K562 (cell line): Measurements from ENCODE around the gene SCN5A. TPM values are rescaled to one million over a fixed set of nuclear protein-coding genes. Genes with fewer than 3 reads are reported as not detected.

Source experiments
- ATAC-seq: fragments of 200-7000 bp; cut with Tn5 transposase; 3 replicates; pipeline ENCODE4 v1.9.1; 2020; ENCODE audit warnings: moderate library complexity
- BruUV-seq: library from RNA; stranded (reverse); fragments of 400-500 nt; replicated peaks from 2 replicates; lab custom pipeline; 2021; lab: Mats Ljungman, UMichigan
- CTCF ChIA-PET: fragments of 300-600 bp; formaldehyde crosslinking; extraction: SDS; loops from one replicate; lab custom pipeline; 2021; ENCODE audit warnings: low intra/inter-chr PET ratio; lab: Yijun Ruan, JAX
- POLR2A ChIA-PET: fragments of 300-600, 350-650 bp; sonication (Branson Sonifier 250); formaldehyde crosslinking; extraction: SDS; loops from one replicate; lab custom pipeline; 2021; ENCODE audit warnings: antibody characterized with exemption, inconsistent platforms; lab: Yijun Ruan, JAX
- DNase-seq, 4 experiments: peaks; one replicate each; pipeline versions ENCODE4 v3.0.0 to v3.0.0-alpha.2; 2011 to 2018; ENCODE audit warnings: low spot score in 3 of 4, mixed read lengths in 3 of 4; ENCODE audit errors: extremely low read depth in 1 of 4
- FAIRE-seq: peaks from 2 replicates; lab custom pipeline; 2011; peaks lifted over from hg19 to GRCh38; lab: Jason Lieb, UNC
- H2AFZ ChIP-seq: 2 replicates; pipeline ENCODE4 v1.6.0; 2011; ENCODE audit warnings: low read depth, low read length, control low read depth, inconsistent platforms
- H3K27ac ChIP-seq: fragments of 200-600 bp; 3 replicates; pipeline ENCODE4 v1.8.0; 2011; ENCODE audit warnings: low read depth, mild to moderate bottlenecking, control low read depth, inconsistent platforms, low read length, moderate library complexity, mixed read lengths; ENCODE audit errors: extremely low read depth
- H3K27me3 ChIP-seq, 2 experiments: fragments of 300-600 bp in 1 of 2; 2 replicates in 1 of 2; 3 replicates in 1 of 2; pipeline versions ENCODE4 v1.6.0 to v1.8.0; 2011; ENCODE audit warnings: inconsistent platforms in 2 of 2, low read length in 2 of 2, mild to moderate bottlenecking in 1 of 2, mixed read lengths in 1 of 2, moderate library complexity in 1 of 2; ENCODE audit not compliant: control insufficient read depth in 2 of 2, insufficient read depth in 2 of 2
- H3K36me3 ChIP-seq: fragments of 300-600 bp; 3 replicates; pipeline ENCODE4 v1.8.0; 2011; ENCODE audit warnings: mild to moderate bottlenecking, low read length, inconsistent platforms; ENCODE audit not compliant: control insufficient read depth, insufficient read depth
- H3K4me1 ChIP-seq, 2 experiments: fragments of 200-600 bp in 1 of 2; replicated peaks in 1 of 2; 2 replicates in 1 of 2; 3 replicates in 1 of 2; pipeline versions ENCODE4 v1.5.1 to v1.8.0; 2011; ENCODE audit warnings: inconsistent platforms in 2 of 2, low read length in 2 of 2, mild to moderate bottlenecking in 1 of 2, mixed read lengths in 1 of 2, moderate library complexity in 1 of 2; ENCODE audit not compliant: control insufficient read depth in 2 of 2, insufficient read depth in 2 of 2
- H3K4me2 ChIP-seq: 2 replicates; pipeline ENCODE4 v1.6.1; 2011; ENCODE audit warnings: low read length, control low read depth, inconsistent platforms, mixed read lengths; ENCODE audit not compliant: insufficient read depth
- H3K4me3 ChIP-seq: fragments of 200-600 bp; sonication (generic), shearing (Covaris generic); 2 replicates; pipeline ENCODE4 v1.5.1; 2016; ENCODE audit warnings: control low read depth, inconsistent platforms
- H3K79me2 ChIP-seq: fragments of 200-600 bp; 3 replicates; pipeline ENCODE4 v1.8.0; 2011; ENCODE audit warnings: low read length, inconsistent platforms; ENCODE audit not compliant: control insufficient read depth, insufficient read depth
- H3K9ac ChIP-seq, 2 experiments: 2 replicates each; pipeline versions ENCODE4 v1.6.0 to v1.6.1; 2011; ENCODE audit warnings: low read depth in 2 of 2, low read length in 2 of 2, control low read depth in 1 of 2, inconsistent platforms in 1 of 2, mild to moderate bottlenecking in 1 of 2, mixed read lengths in 1 of 2; ENCODE audit not compliant: insufficient read depth in 1 of 2
- H3K9me1 ChIP-seq: one replicate; pipeline ENCODE4 v1.6.0; 2011; ENCODE audit warnings: inconsistent platforms, mild to moderate bottlenecking, low read length, moderate library complexity; ENCODE audit not compliant: control insufficient read depth, insufficient read depth
- H3K9me3 ChIP-seq: replicated peaks from 2 replicates; pipeline ENCODE4 v1.5.1; 2011; ENCODE audit warnings: low read depth, low read length, inconsistent platforms; ENCODE audit not compliant: control insufficient read depth, insufficient read depth
- H4K20me1 ChIP-seq: replicated peaks from 2 replicates; pipeline ENCODE4 v1.6.1; 2011; ENCODE audit warnings: low read length, inconsistent platforms, mixed read lengths; ENCODE audit not compliant: control insufficient read depth, insufficient read depth
- ADNP ChIP-seq: fragments of 200-800 bp; sonication (Bioruptor generic); IDR thresholded peaks from 2 replicates; pipeline ENCODE4 v1.6.1; 2016; ENCODE audit warnings: missing genetic modification characterization, missing compliant biosample characterization
- CHD1 ChIP-seq: fragments of 200-600 bp; sonication (generic); IDR thresholded peaks from one replicate; pipeline ENCODE4 v1.6.1; 2012; ENCODE audit warnings: mild to moderate bottlenecking, moderate library complexity, low read length, inconsistent platforms
- ELF4 ChIP-seq: fragments of 450-650 bp; formaldehyde crosslinking; IDR thresholded peaks from 2 replicates; pipeline ENCODE4 v1.4.0; 2022; ENCODE audit warnings: missing genetic modification characterization
- ETS2 ChIP-seq: IDR thresholded peaks from 2 replicates; pipeline ENCODE4 v1.6.1; 2016; ENCODE audit warnings: borderline replicate concordance, missing genetic modification characterization, mild to moderate bottlenecking, moderate library complexity, missing compliant biosample characterization; ENCODE audit not compliant: poor library complexity, severe bottlenecking
- HDAC6 ChIP-seq: IDR thresholded peaks from 2 replicates; pipeline ENCODE4 v1.6.1; 2012; ENCODE audit warnings: low read depth, mild to moderate bottlenecking, control low read depth, inconsistent platforms, low read length, moderate library complexity
- HNRNPK ChIP-seq: fragments of 200-400 bp; formaldehyde crosslinking; IDR thresholded peaks from one replicate; pipeline ENCODE4 v1.6.1; 2018; ENCODE audit warnings: mild to moderate bottlenecking, low read depth, low read length; ENCODE audit not compliant: poor library complexity, severe bottlenecking
- KLF1 ChIP-seq: fragments of 450-650 bp; IDR thresholded peaks from 2 replicates; pipeline ENCODE4 v1.6.1; 2016; ENCODE audit warnings: missing genetic modification characterization, missing compliant biosample characterization
- MTA2 ChIP-seq: fragments of 450-650 bp; IDR thresholded peaks from 2 replicates; pipeline ENCODE4 v1.6.1; 2016; ENCODE audit warnings: low read depth
- SMARCB1 ChIP-seq: IDR thresholded peaks from 2 replicates; pipeline ENCODE4 v1.6.1; 2011; ENCODE audit warnings: improper control_type of control experiment, low read depth; ENCODE audit not compliant: insufficient read length
- TEAD4 ChIP-seq, 2 experiments: sonication (generic) in 1 of 2; formaldehyde crosslinking in 1 of 2; IDR thresholded peaks; 2 replicates each; pipeline versions ENCODE4 v1.6.1 to v1.8.0; 2012 to 2022; ENCODE audit warnings: borderline replicate concordance in 1 of 2, inconsistent platforms in 1 of 2, low read length in 1 of 2, mild to moderate bottlenecking in 1 of 2, missing genetic modification reagents in 1 of 2
- ZKSCAN3 ChIP-seq: fragments of 250-450 bp; sonication (Bioruptor Pico); IDR thresholded peaks from 2 replicates; pipeline ENCODE4 v1.4.0; 2020
- ZNF12 ChIP-seq: sonication (generic); formaldehyde crosslinking; IDR thresholded peaks from 2 replicates; pipeline ENCODE4 v1.4.0; 2020; ENCODE audit warnings: mild to moderate bottlenecking, missing genetic modification reagents
- ZNF146 ChIP-seq: IDR thresholded peaks from one replicate; pipeline ENCODE4 v1.6.1; 2018; ENCODE audit warnings: missing compliant biosample characterization; ENCODE audit not compliant: unreplicated experiment
- ZNF830 ChIP-seq: fragments of 250-450 bp; sonication (Bioruptor Pico); IDR thresholded peaks from 2 replicates; pipeline ENCODE4 v1.5.0; 2021; ENCODE audit warnings: mild to moderate bottlenecking
- in situ Hi-C: fragments of 300-500 bp; cut with MboI; formaldehyde crosslinking; loops from 4 replicates; pipeline ENCODE4 v1.15.0; 2018; ENCODE audit warnings: inconsistent platforms, mixed read lengths
- intact Hi-C: fragments of 100-400 bp; cut with micrococcal nuclease; formaldehyde crosslinking; loops from 2 replicates; pipeline ENCODE4 v1.14.2; 2022
- polyA plus RNA-seq, 8 experiments: library from polyadenylated mRNA; depleted of rRNA in 4 of 8; stranded (reverse) in 5 of 8; unstranded in 3 of 8; fragments of >200 nt; fragmentation: Nextera tagmentation in 2 of 8; fragmentation: Illumina TruSeq in 1 of 8; extraction: Ambion mirVana in 2 of 8; extraction: Trizol in 1 of 8; gene quantifications; 2 replicates each; pipeline versions ENCODE4 v1.2.1 to v1.2.3, GENCODE V29; 2011 to 2014; ENCODE audit warnings: inconsistent platforms in 1 of 8, missing spikeins in 1 of 8
- total RNA-seq, 7 experiments: library from RNA; depleted of rRNA in 6 of 7; stranded (reverse); fragments of >200 nt in 6 of 7; fragmentation: Illumina TruSeq in 2 of 7; extraction: Trizol in 2 of 7; gene quantifications; 2 replicates each; pipeline versions ENCODE4 v1.2.1 to v1.2.3, GENCODE V29; 2011 to 2021; ENCODE audit warnings: low replicate concordance in 1 of 7
- TF ChIP-seq, protein P1 (sequence below): fragments of 250-450 bp; sonication (Bioruptor Pico); IDR thresholded peaks from 2 replicates; pipeline ENCODE4 v1.4.0; 2020; ENCODE audit warnings: mild to moderate bottlenecking
- TF ChIP-seq, protein P2 (sequence below): IDR thresholded peaks from 2 replicates; pipeline ENCODE4 v1.6.1; 2016; ENCODE audit warnings: missing genetic modification characterization, missing compliant biosample characterization
- TF ChIP-seq, protein P3 (sequence below): sonication (generic); IDR thresholded peaks from 2 replicates; pipeline ENCODE4 v1.6.1; 2016

SCN5A gene
- total and polyA plus RNA-seq, 9 of the 15 experiments (the other 6 are each of a cell fraction or from before 2014, with no cell fraction given): 0.07 to 1.4 (median 0.21) TPM; not detected in 2

DNA sequence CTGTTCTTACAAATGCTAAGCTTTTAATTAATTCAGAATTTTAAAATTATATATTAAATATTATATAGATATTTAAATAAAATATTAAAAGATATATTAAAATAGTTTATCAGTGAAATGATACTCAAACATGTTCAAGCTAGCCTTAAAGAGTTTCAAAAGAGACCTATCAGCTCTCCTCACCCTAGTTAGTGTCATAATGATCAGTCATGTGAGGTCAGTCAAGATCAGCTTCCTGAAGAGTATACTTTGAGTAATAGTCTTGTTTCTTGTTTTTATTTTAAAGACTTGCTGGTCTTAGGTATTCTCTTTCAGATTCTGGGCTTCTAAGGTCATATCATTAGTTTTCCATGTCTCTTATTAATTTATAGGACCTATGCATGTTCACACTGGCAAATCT, 138.9 kb downstream of the SCN5A start:
- no peaks in the 10 kb centered on the region for H3K27me3 ChIP-seq
- BruUV-seq: no TSS peak
- H4K20me1 ChIP-seq: no peaks in the 10 kb centered on the region
- CTCF ChIA-PET: no interaction called here
- no peaks in the 10 kb centered on the region for H3K9me1 ChIP-seq
- no peak overlapping the region for H3K9ac ChIP-seq
- POLR2A ChIA-PET: interaction anchor here (0.8 to 1.6 kb wide), 4 partner anchors 8 to 20 kb away, joined by 3 to 6 read pairs (median 4); partner anchors contain the start of gene EXOG
- no peaks in the 10 kb centered on the region for H3K79me2 ChIP-seq
- FAIRE-seq: no peak
- no peak overlapping the region for H3K4me2 ChIP-seq
- no peak overlapping the region for H3K27ac ChIP-seq
- intact Hi-C loops (no loop called here), in situ Hi-C loops (no loop called here)
- no peak overlapping the region for H2AFZ ChIP-seq
- no peak for DNase-seq
- H3K4me3 ChIP-seq: no peak overlapping the region
- H3K36me3 ChIP-seq: peaks cover 24% of the 10 kb centered on the region
- H3K4me1 ChIP-seq: no peaks in the 10 kb centered on the region
- no peaks in the 10 kb centered on the region for H3K9me3 ChIP-seq
- no peak for ATAC-seq
- no peak for TF ChIP-seq ADNP (tag)
- no peak for TF ChIP-seq HNRNPK
- no peak for TF ChIP-seq MTA2
- TF ChIP-seq ELF4 (CRISPR knock-in tag): no peak
- no peak for TF ChIP-seq SMARCB1
- TF ChIP-seq CHD1: no peak
- no peak for TF ChIP-seq KLF1 (tag)
- no peak for TF ChIP-seq ZNF12 (CRISPR knock-in tag)
- TF ChIP-seq ZNF146 (CRISPR knock-in tag): no peak
- TF ChIP-seq, protein P1, sequence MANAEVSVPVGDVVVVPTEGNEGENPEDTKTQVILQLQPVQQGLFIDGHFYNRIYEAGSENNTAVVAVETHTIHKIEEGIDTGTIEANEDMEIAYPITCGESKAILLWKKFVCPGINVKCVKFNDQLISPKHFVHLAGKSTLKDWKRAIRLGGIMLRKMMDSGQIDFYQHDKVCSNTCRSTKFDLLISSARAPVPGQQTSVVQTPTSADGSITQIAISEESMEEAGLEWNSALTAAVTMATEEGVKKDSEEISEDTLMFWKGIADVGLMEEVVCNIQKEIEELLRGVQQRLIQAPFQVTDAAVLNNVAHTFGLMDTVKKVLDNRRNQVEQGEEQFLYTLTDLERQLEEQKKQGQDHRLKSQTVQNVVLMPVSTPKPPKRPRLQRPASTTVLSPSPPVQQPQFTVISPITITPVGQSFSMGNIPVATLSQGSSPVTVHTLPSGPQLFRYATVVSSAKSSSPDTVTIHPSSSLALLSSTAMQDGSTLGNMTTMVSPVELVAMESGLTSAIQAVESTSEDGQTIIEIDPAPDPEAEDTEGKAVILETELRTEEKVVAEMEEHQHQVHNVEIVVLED: no peak
- TF ChIP-seq ETS2 (tag): no peak
- no peak for TF ChIP-seq HDAC6
- TF ChIP-seq ZNF830: no peak
- no peak for TF ChIP-seq TEAD4 (IDR thresholded peaks at IDR 0.05; ENCODE audit: low read length)
- TF ChIP-seq TEAD4 (CRISPR knock-in tag; IDR thresholded peaks at IDR 0.05; ENCODE audit: borderline replicate concordance): no peak
- TF ChIP-seq, protein P2, sequence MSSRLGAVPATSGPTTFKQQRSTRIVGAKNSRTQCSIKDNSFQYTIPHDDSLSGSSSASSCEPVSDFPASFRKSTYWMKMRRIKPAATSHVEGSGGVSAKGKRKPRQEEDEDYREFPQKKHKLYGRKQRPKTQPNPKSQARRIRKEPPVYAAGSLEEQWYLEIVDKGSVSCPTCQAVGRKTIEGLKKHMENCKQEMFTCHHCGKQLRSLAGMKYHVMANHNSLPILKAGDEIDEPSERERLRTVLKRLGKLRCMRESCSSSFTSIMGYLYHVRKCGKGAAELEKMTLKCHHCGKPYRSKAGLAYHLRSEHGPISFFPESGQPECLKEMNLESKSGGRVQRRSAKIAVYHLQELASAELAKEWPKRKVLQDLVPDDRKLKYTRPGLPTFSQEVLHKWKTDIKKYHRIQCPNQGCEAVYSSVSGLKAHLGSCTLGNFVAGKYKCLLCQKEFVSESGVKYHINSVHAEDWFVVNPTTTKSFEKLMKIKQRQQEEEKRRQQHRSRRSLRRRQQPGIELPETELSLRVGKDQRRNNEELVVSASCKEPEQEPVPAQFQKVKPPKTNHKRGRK (tag): no peak
- TF ChIP-seq, protein P3, sequence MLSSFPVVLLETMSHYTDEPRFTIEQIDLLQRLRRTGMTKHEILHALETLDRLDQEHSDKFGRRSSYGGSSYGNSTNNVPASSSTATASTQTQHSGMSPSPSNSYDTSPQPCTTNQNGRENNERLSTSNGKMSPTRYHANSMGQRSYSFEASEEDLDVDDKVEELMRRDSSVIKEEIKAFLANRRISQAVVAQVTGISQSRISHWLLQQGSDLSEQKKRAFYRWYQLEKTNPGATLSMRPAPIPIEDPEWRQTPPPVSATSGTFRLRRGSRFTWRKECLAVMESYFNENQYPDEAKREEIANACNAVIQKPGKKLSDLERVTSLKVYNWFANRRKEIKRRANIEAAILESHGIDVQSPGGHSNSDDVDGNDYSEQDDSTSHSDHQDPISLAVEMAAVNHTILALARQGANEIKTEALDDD: no peak
- no peak for TF ChIP-seq ZKSCAN3
